K562 (cell line): ENCODE measurements around the gene FIGNL1. TPM values are rescaled to one million over a fixed set of nuclear protein-coding genes. Genes with fewer than 3 reads are reported as not detected.
A peak's percentile ranks its signal among the peaks of the same experiment; 100 is the strongest.

Experiments
- CCAR2 ChIP-seq: fragments of 200-400 bp; formaldehyde crosslinking; IDR thresholded peaks from 2 replicates; pipeline ENCODE4 v1.6.1; 2017; ENCODE audit warnings: mild to moderate bottlenecking, low read depth, low read length
- E2F6 ChIP-seq, 2 experiments: IDR thresholded peaks; 2 replicates each; pipeline ENCODE4 v1.6.1; 2011; ENCODE audit warnings: borderline replicate concordance in 1 of 2, control low read depth in 1 of 2, low read depth in 1 of 2, low read length in 1 of 2, mild to moderate bottlenecking in 1 of 2, mixed read lengths in 1 of 2, moderate library complexity in 1 of 2; ENCODE audit not compliant: insufficient read depth in 1 of 2, insufficient read length in 1 of 2, poor library complexity in 1 of 2, severe bottlenecking in 1 of 2; ENCODE audit errors: extremely low read depth in 1 of 2
- ELK1 ChIP-seq: sonication (generic); formaldehyde crosslinking; IDR thresholded peaks from 2 replicates; pipeline ENCODE4 v1.8.1; 2022; ENCODE audit warnings: missing genetic modification reagents
- HNRNPLL ChIP-seq: fragments of 200-400 bp; formaldehyde crosslinking; IDR thresholded peaks from 2 replicates; pipeline ENCODE4 v1.6.1; 2017; ENCODE audit warnings: low read length, low read depth, mild to moderate bottlenecking; ENCODE audit not compliant: poor library complexity, severe bottlenecking
- LEF1 ChIP-seq: fragments of 450-650 bp; IDR thresholded peaks from 2 replicates; pipeline ENCODE4 v1.6.1; 2016; ENCODE audit warnings: mild to moderate bottlenecking
- MXI1 ChIP-seq: IDR thresholded peaks from 2 replicates; pipeline ENCODE4 v1.6.1; 2011; ENCODE audit warnings: low read depth, mild to moderate bottlenecking, improper control_type of control experiment, low read length
- POLR3G ChIP-seq: IDR thresholded peaks from 2 replicates; pipeline ENCODE4 v1.6.1; 2011; ENCODE audit not compliant: insufficient read length, insufficient replicate concordance; ENCODE audit errors: extremely low read depth
- REST ChIP-seq, 2 experiments: fragments of 450-650 bp; formaldehyde crosslinking in 1 of 2; IDR thresholded peaks; 2 replicates each; pipeline versions ENCODE4 v1.4.0 to v1.6.1; 2014 to 2020; ENCODE audit warnings: mild to moderate bottlenecking in 2 of 2, borderline replicate concordance in 1 of 2, low read depth in 1 of 2
- polyA plus RNA-seq, 8 experiments: library from polyadenylated mRNA; depleted of rRNA in 4 of 8; stranded (reverse) in 5 of 8; unstranded in 3 of 8; fragments of >200 nt; fragmentation: Nextera tagmentation in 2 of 8; fragmentation: Illumina TruSeq in 1 of 8; extraction: Ambion mirVana in 2 of 8; extraction: Trizol in 1 of 8; gene quantifications; 2 replicates each; pipeline versions ENCODE4 v1.2.1 to v1.2.3, GENCODE V29; 2011 to 2014; ENCODE audit warnings: inconsistent platforms in 1 of 8, missing spikeins in 1 of 8
- total RNA-seq, 7 experiments: library from RNA; depleted of rRNA in 6 of 7; stranded (reverse); fragments of >200 nt in 6 of 7; fragmentation: Illumina TruSeq in 2 of 7; extraction: Trizol in 2 of 7; gene quantifications; 2 replicates each; pipeline versions ENCODE4 v1.2.1 to v1.2.3, GENCODE V29; 2011 to 2021; ENCODE audit warnings: low replicate concordance in 1 of 7

Gene FIGNL1
- total and polyA plus RNA-seq, 9 of the 15 experiments (the other 6 are each of a cell fraction or from before 2014, with no cell fraction given) = 15.5 to 48.3 (median 27.6) TPM

- TF ChIP-seq REST (IDR thresholded peaks at IDR 0.05; ENCODE audit: borderline replicate concordance) = peak; percentile 93
- no peak for TF ChIP-seq REST (CRISPR knock-in tag; IDR thresholded peaks at IDR 0.05; ENCODE audit: low read depth)
- peak; percentile 24 for TF ChIP-seq HNRNPLL
- TF ChIP-seq ELK1 (CRISPR knock-in tag) = no peak
- TF ChIP-seq POLR3G = no peak
- TF ChIP-seq LEF1 = no peak
- no peak for TF ChIP-seq MXI1
- peak; percentile 90 to 96 for TF ChIP-seq E2F6 (IDR thresholded peaks at IDR 0.05; ENCODE audit: borderline replicate concordance in 1 of 2, extremely low read depth in 1 of 2, insufficient read depth in 1 of 2, insufficient read length in 1 of 2, low read depth in 1 of 2, low read length in 1 of 2, poor library complexity in 1 of 2, severe bottlenecking in 1 of 2)
- TF ChIP-seq CCAR2 = no peak
Measured at GRCh38 chr7:50467817-50468610, 17.9 kb upstream of the FIGNL1 start (continued).
